Measurements from ENCODE around the gene CACHD1.

The CACHD1 gene

DNA sequence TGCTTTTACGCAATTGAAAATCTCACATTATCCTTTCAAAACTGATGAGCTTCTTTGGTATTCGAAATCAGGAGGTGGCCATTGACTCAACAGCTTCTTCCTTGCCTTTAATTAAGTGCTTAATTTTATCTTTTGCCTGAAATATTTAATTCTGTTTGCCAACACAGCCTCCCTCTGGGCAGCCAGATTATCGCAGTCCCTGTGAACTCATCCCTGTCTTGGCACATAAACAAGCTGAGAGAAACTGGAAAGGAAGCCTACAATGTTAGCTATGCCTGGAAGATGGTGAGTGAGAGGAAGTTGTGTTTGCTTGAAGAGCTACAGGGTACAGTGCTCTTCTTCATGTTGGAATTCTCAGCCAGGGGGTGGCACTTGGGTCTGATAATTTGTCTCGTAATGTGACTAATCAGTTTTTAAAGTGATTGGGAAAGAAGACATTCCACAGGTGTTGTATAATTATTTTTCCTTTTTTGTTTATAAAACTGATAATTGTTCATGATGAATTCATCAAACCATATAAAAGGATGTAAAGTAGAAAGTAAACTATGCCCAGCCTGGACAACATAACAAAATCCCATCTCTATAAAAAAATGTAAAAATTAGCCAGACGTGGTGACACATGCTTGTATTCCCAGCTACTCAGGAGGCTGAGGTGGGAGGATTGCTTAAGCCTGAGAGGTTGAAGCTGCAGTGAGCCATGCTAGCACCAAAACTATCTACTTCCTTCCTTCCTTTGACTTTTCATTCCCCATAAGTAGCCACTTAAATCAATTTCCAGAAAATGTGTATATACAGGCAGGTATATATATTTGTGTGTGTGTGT is 184.8 kb downstream of the CACHD1 start:
- H3K9me3 ChIP-seq (ENCODE audit: severe bottlenecking), result no peaks in the 10 kb centered on the region
- DNase-seq, result no peak

DNA sequence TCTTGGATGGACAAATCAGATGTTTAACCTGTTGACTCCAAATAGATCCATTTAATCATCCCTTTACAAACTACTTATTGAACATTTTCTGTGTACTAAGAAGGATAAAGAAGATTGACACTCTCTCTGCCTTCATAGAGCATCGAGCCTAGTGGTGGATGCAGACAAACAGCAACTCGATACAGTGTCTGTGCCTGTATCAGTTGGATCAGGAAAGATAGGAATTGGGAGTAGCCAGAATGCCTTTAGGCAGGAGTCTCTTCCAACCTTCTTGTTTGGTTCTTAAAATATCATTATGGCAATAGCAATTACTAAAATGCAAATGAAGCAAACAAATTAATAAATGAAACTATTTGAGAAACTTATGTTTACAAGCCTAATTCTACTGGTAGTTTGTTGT is 185.9 kb downstream of the CACHD1 start:
- Histone ChIP-seq H3K4me3 (ENCODE audit: low read depth, low read length) (no peak overlapping the region), H3K9me3 (ENCODE audit: severe bottlenecking) (no peaks in the 10 kb centered on the region), H3K27me3 (ENCODE audit: insufficient read depth, low read depth, severe bottlenecking) (no peaks in the 10 kb centered on the region), H3K27ac (no peak overlapping the region), H3K36me3 (no peaks in the 10 kb centered on the region; the same call in 1 of the 2 replicates)
- DNase-seq, result no peak
- TF ChIP-seq, protein P1, sequence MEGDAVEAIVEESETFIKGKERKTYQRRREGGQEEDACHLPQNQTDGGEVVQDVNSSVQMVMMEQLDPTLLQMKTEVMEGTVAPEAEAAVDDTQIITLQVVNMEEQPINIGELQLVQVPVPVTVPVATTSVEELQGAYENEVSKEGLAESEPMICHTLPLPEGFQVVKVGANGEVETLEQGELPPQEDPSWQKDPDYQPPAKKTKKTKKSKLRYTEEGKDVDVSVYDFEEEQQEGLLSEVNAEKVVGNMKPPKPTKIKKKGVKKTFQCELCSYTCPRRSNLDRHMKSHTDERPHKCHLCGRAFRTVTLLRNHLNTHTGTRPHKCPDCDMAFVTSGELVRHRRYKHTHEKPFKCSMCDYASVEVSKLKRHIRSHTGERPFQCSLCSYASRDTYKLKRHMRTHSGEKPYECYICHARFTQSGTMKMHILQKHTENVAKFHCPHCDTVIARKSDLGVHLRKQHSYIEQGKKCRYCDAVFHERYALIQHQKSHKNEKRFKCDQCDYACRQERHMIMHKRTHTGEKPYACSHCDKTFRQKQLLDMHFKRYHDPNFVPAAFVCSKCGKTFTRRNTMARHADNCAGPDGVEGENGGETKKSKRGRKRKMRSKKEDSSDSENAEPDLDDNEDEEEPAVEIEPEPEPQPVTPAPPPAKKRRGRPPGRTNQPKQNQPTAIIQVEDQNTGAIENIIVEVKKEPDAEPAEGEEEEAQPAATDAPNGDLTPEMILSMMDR (IDR thresholded peaks at IDR 0.05; ENCODE audit: low read depth, low read length), result no peak

More for the DNA sequence above, 184.8 kb downstream of the CACHD1 start:
- H3K27ac ChIP-seq, result no peak overlapping the region
- H3K36me3 ChIP-seq, result no peaks in the 10 kb centered on the region; the same call in 1 of the 2 replicates
- no peak overlapping the region for H3K4me3 ChIP-seq (ENCODE audit: low read depth, low read length)
- H3K27me3 ChIP-seq (ENCODE audit: insufficient read depth, low read depth, severe bottlenecking), result no peaks in the 10 kb centered on the region
- TF ChIP-seq, protein P1 (IDR thresholded peaks at IDR 0.05; ENCODE audit: low read depth, low read length), result no peak

DNA sequence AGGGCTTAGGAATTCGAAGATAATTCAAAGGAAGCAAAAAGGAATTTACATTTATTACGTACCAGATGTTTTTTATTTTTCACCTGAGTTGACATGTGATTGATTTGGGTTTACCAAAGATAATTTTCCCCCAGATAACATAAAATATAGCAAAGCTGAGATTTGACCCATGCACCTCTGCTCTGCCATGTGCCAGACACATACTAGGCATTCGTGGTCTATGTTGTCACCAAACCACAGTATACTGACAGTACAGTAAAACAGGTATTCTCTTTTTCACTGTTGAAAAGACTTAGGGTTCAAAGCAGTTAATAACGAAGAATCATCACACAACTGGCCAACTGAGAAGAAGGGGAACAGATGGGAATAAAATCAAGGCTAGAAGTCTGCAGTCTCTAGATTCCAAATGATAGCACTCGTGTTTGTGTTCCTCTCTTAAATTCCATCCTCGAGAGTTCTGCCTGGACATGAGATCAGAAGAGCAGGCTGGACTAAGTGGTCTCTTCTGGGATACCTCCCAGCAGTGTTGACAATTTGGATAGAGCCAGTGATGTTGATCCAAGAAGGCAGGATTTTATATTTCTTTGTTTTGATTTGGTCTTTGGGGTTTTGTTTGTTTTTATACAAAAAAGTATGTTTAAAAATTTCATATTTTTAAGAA is 189.7 kb downstream of the CACHD1 start:
- Histone ChIP-seq H3K27me3 (ENCODE audit: insufficient read depth, low read depth, severe bottlenecking) (no peaks in the 10 kb centered on the region), H3K27ac (no peak overlapping the region), H3K4me3 (ENCODE audit: low read depth, low read length) (no peak overlapping the region), H3K36me3 (peaks cover 3% of the 10 kb centered on the region; the same call in 1 of the 2 replicates), H3K9me3 (ENCODE audit: severe bottlenecking) (no peaks in the 10 kb centered on the region)
- DNase-seq, result no peak
- TF ChIP-seq, protein P1 (IDR thresholded peaks at IDR 0.05; ENCODE audit: low read depth, low read length), result no peak

DNA sequence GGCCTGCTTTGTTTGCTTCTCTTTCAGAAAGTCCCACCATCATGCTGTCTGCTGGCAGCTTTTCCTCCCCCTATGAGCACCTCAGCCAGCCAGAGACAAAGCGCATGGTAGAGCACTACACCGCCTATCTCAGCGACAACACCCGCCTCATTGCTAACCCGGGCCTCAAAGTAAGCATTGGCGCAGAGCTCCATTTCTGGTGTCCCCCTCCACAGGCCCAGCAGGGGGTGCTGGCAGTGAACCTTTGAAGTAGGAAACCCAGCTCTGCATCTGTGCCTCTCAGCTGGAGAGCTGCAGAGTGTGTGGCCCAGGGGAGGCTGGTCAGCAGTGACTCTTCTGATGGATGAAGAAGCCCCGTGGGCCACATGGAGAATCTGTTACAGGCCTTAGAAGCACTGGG is 193.7 kb downstream of the CACHD1 start:
- Histone ChIP-seq H3K4me3 (ENCODE audit: low read depth, low read length) (no peak overlapping the region), H3K36me3 (peaks cover 5% of the 10 kb centered on the region; the same call in 1 of the 2 replicates), H3K27ac (no peak overlapping the region), H3K27me3 (ENCODE audit: insufficient read depth, low read depth, severe bottlenecking) (no peaks in the 10 kb centered on the region), H3K9me3 (ENCODE audit: severe bottlenecking) (no peaks in the 10 kb centered on the region)
- TF ChIP-seq, protein P1 (IDR thresholded peaks at IDR 0.05; ENCODE audit: low read depth, low read length), result peak; percentile 38; the same call in 1 of the 2 replicates
- peak; percentile 25 for DNase-seq

DNA sequence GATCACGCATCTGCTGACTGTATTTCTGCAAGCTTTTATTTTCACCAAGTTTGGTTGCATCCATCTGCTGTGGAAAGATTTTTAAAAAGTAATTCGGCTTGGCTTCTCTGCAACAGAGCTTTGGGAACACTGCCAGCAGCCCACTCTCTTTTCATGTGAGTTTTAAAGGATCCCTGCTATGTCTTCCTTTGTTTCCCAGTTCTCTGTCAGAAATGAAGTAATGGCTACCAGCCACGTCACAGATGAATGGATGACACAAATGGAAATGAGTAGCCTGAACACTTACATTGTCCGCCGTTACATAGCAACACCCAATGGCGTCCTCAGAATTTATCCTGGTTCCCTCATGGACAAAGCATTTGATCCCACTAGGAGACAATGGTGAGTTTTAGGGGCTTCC is 194.4 kb downstream of the CACHD1 start:
- Histone ChIP-seq H3K4me3 (ENCODE audit: low read depth, low read length) (no peak overlapping the region), H3K36me3 (peaks cover 5% of the 10 kb centered on the region; the same call in 1 of the 2 replicates), H3K27ac (no peak overlapping the region), H3K9me3 (ENCODE audit: severe bottlenecking) (no peaks in the 10 kb centered on the region), H3K27me3 (ENCODE audit: insufficient read depth, low read depth, severe bottlenecking) (no peaks in the 10 kb centered on the region)
- DNase-seq, result no peak
- TF ChIP-seq, protein P1 (IDR thresholded peaks at IDR 0.05; ENCODE audit: low read depth, low read length), result no peak
